HepG2 (cell line): ENCODE results near the gene NSMCE1. TPM values are rescaled to one million over a fixed set of nuclear protein-coding genes. Genes with fewer than 3 reads are reported as not detected.

Experiments
- CTCF ChIP-seq: sonication (generic); formaldehyde crosslinking; IDR thresholded peaks from 2 replicates; pipeline ENCODE4 v1.5.0; 2020; ENCODE audit warnings: mild to moderate bottlenecking, missing genetic modification reagents, moderate library complexity
- HMG20B ChIP-seq: conservative IDR thresholded peaks from 2 replicates; pipeline ENCODE4 v1.6.1; 2016; ENCODE audit warnings: missing genetic modification reagents, missing compliant biosample characterization
- HNF4A ChIP-seq: sonication (generic); formaldehyde crosslinking; IDR thresholded peaks from 2 replicates; pipeline ENCODE4 v1.4.0; 2020; ENCODE audit warnings: missing genetic modification reagents
- PAWR ChIP-seq: sonication (generic); formaldehyde crosslinking; IDR thresholded peaks from 2 replicates; pipeline ENCODE4 v1.4.0; 2020; ENCODE audit warnings: missing genetic modification reagents, mild to moderate bottlenecking, borderline replicate concordance
- PBX2 ChIP-seq: IDR thresholded peaks from 2 replicates; pipeline ENCODE4 v1.6.1; 2016; ENCODE audit warnings: control low read depth
- SMAD1 ChIP-seq: sonication (generic); formaldehyde crosslinking; IDR thresholded peaks from 2 replicates; pipeline ENCODE4 v1.4.0; 2020; ENCODE audit warnings: missing genetic modification reagents, low read depth, mild to moderate bottlenecking, borderline replicate concordance
- SP2 ChIP-seq: sonication (generic); formaldehyde crosslinking; IDR thresholded peaks from 2 replicates; pipeline ENCODE4 v1.5.1; 2020; ENCODE audit warnings: mild to moderate bottlenecking, missing genetic modification reagents
- SP5 ChIP-seq: IDR thresholded peaks from 2 replicates; pipeline ENCODE4 v1.6.1; 2016; ENCODE audit warnings: low read depth, borderline replicate concordance
- STAT5B ChIP-seq: sonication (generic); formaldehyde crosslinking; IDR thresholded peaks from 2 replicates; pipeline ENCODE4 v1.4.0; 2020; ENCODE audit warnings: missing genetic modification reagents
- SYNCRIP ChIP-seq: fragments of 200-400 bp; formaldehyde crosslinking; IDR thresholded peaks from 2 replicates; pipeline ENCODE4 v1.6.1; 2018; ENCODE audit warnings: mild to moderate bottlenecking, low read depth, low read length; ENCODE audit not compliant: insufficient read depth
- TERF1 ChIP-seq: sonication (generic); formaldehyde crosslinking; IDR thresholded peaks from 2 replicates; pipeline ENCODE4 v1.8.0; 2022; ENCODE audit warnings: mild to moderate bottlenecking, missing genetic modification reagents, moderate library complexity
- TGIF2 ChIP-seq: IDR thresholded peaks from 2 replicates; pipeline ENCODE4 v1.6.1; 2016; ENCODE audit warnings: control low read depth, missing compliant biosample characterization
- YEATS2 ChIP-seq: sonication (generic); formaldehyde crosslinking; IDR thresholded peaks from 2 replicates; pipeline ENCODE4 v1.4.0; 2020; ENCODE audit warnings: missing genetic modification reagents, borderline replicate concordance
- ZFP36L1 ChIP-seq: sonication (generic); formaldehyde crosslinking; IDR thresholded peaks from 2 replicates; pipeline ENCODE4 v1.8.0; 2022; ENCODE audit warnings: mild to moderate bottlenecking, missing genetic modification reagents, moderate library complexity
- ZNF367 ChIP-seq: sonication (generic); formaldehyde crosslinking; IDR thresholded peaks from 2 replicates; pipeline ENCODE4 v1.4.0; 2020; ENCODE audit warnings: missing genetic modification reagents, borderline replicate concordance
- ZNF782 ChIP-seq: sonication (generic); formaldehyde crosslinking; IDR thresholded peaks from 2 replicates; pipeline ENCODE4 v1.4.0; 2020; ENCODE audit warnings: missing genetic modification reagents, mild to moderate bottlenecking, borderline replicate concordance
- polyA plus RNA-seq, 8 experiments: library from polyadenylated mRNA; depleted of rRNA in 3 of 8; stranded (reverse) in 7 of 8; unstranded in 1 of 8; fragments of >200 nt; fragmentation: Illumina TruSeq in 4 of 8; extraction: Trizol in 4 of 8; gene quantifications; 2 replicates each; pipeline versions ENCODE4 v1.2.1 to v1.2.3, GENCODE V29; 2011 to 2016; ENCODE audit warnings: low read depth in 4 of 8, missing spikeins in 1 of 8, mixed read lengths in 1 of 8; ENCODE audit not compliant: insufficient read depth in 1 of 8
- total RNA-seq, 5 experiments: library from RNA; depleted of rRNA; stranded (reverse); fragments of >200 nt; fragmentation: Illumina TruSeq; extraction: Trizol; gene quantifications; 2 replicates each; pipeline ENCODE4 v1.2.3, GENCODE V29; 2016; ENCODE audit warnings: low read depth in 1 of 5
- TF ChIP-seq, protein P1 (sequence below): sonication (generic); formaldehyde crosslinking; IDR thresholded peaks from 2 replicates; pipeline ENCODE4 v1.4.0; 2020; ENCODE audit warnings: missing genetic modification reagents
- TF ChIP-seq, protein P2 (sequence below): sonication (generic); formaldehyde crosslinking; IDR thresholded peaks from 2 replicates; pipeline ENCODE4 v1.8.1; 2023; ENCODE audit warnings: mild to moderate bottlenecking, missing genetic modification reagents

Gene NSMCE1
- total and polyA plus RNA-seq, 2 of the 13 experiments (the other 11 are each of a cell fraction or from before 2014, with no cell fraction given), result 42.7 to 52.9 TPM

- TF ChIP-seq HNF4A (peak; percentile 29), SYNCRIP (no peak), PAWR (CRISPR knock-in tag) (no peak), YEATS2 (no peak), SP5 (CRISPR knock-in tag) (peak; percentile 40; the same call in 1 of the 2 replicates), TERF1 (CRISPR knock-in tag) (no peak), ZNF367 (no peak), SMAD1 (no peak), ZNF782 (CRISPR knock-in tag) (no peak), HMG20B (CRISPR knock-in tag) (no peak), STAT5B (no peak), CTCF (CRISPR knock-in tag) (no peak), PBX2 (CRISPR knock-in tag) (peak; percentile 81), SP2 (peak; percentile 37; the same call in 1 of the 2 replicates), ZFP36L1 (CRISPR knock-in tag) (peak; percentile 45; the same call in 1 of the 2 replicates), TGIF2 (peak; percentile 54; the same call in 1 of the 2 replicates)
- TF ChIP-seq, protein P1, sequence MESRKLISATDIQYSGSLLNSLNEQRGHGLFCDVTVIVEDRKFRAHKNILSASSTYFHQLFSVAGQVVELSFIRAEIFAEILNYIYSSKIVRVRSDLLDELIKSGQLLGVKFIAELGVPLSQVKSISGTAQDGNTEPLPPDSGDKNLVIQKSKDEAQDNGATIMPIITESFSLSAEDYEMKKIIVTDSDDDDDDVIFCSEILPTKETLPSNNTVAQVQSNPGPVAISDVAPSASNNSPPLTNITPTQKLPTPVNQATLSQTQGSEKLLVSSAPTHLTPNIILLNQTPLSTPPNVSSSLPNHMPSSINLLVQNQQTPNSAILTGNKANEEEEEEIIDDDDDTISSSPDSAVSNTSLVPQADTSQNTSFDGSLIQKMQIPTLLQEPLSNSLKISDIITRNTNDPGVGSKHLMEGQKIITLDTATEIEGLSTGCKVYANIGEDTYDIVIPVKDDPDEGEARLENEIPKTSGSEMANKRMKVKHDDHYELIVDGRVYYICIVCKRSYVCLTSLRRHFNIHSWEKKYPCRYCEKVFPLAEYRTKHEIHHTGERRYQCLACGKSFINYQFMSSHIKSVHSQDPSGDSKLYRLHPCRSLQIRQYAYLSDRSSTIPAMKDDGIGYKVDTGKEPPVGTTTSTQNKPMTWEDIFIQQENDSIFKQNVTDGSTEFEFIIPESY (CRISPR knock-in tag), result peak; percentile 89
- TF ChIP-seq, protein P2, sequence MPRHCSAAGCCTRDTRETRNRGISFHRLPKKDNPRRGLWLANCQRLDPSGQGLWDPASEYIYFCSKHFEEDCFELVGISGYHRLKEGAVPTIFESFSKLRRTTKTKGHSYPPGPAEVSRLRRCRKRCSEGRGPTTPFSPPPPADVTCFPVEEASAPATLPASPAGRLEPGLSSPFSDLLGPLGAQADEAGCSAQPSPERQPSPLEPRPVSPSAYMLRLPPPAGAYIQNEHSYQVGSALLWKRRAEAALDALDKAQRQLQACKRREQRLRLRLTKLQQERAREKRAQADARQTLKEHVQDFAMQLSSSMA (CRISPR knock-in tag), result 0 out of 2 replicates have a peak, but pooled peaks have one; percentile 33
Observed at GRCh38 chr16:27242868-27243590, 25.5 kb downstream of the NSMCE1 start (continued).
